Kidney (tissue), 14 donors: ENCODE results near the gene MTPN. TPM values are rescaled to one million over a fixed set of nuclear protein-coding genes. Genes with fewer than 3 reads are reported as not detected.

Source experiments
- DNase-seq, 5 donors: peaks; one replicate each; pipeline ENCODE4 v3.0.0-alpha.2; 2013 to 2020
- FAIRE-seq: peaks from 2 replicates; lab custom pipeline; 2012; peaks lifted over from hg19 to GRCh38; lab: Jason Lieb, UNC
- H3K27ac ChIP-seq, 2 donors: one replicate each; pipeline ENCODE4 v1.7.0; 2013; ENCODE audit warnings: low read depth in 2 of 2, low read length in 2 of 2, inconsistent platforms in 1 of 2
- H3K27me3 ChIP-seq: one replicate; pipeline ENCODE4 v1.7.1; 2013; ENCODE audit warnings: low read length, inconsistent platforms; ENCODE audit not compliant: control insufficient read depth, insufficient read depth
- H3K36me3 ChIP-seq, 3 donors: one replicate each; pipeline versions ENCODE4 v1.7.0 to v1.7.1; 2013; ENCODE audit warnings: low read length in 3 of 3, control low read depth in 1 of 3, inconsistent platforms in 1 of 3; ENCODE audit not compliant: insufficient read depth in 3 of 3, control insufficient read depth in 2 of 3
- H3K4me1 ChIP-seq, 3 donors: one replicate each; pipeline versions ENCODE4 v1.7.0 to v1.7.1; 2013; ENCODE audit warnings: low read length in 3 of 3, inconsistent platforms in 1 of 3, low read depth in 1 of 3; ENCODE audit not compliant: control insufficient read depth in 2 of 3, insufficient read depth in 2 of 3
- H3K4me3 ChIP-seq, 3 donors: one replicate each; pipeline versions ENCODE4 v1.7.0 to v1.8.1; 2013; ENCODE audit warnings: low read length in 3 of 3, control low read depth in 1 of 3, inconsistent platforms in 1 of 3
- H3K9ac ChIP-seq, 3 donors: one replicate each; pipeline versions ENCODE4 v1.7.0 to v1.7.1; 2013; ENCODE audit warnings: low read length in 3 of 3, control low read depth in 1 of 3, inconsistent platforms in 1 of 3
- H3K9me3 ChIP-seq, 3 donors: one replicate each; pipeline versions ENCODE4 v1.7.0 to v1.7.1; 2013; ENCODE audit warnings: low read length in 3 of 3, control low read depth in 1 of 3, inconsistent platforms in 1 of 3; ENCODE audit not compliant: control insufficient read depth in 2 of 3, insufficient read depth in 1 of 3
- intact Hi-C: fragments of 100-400 bp; cut with DNase I; formaldehyde crosslinking; loops from one replicate; pipeline ENCODE4 v1.11.1; 2022
- polyA plus RNA-seq: library from polyadenylated mRNA; stranded (reverse); fragments of 350-450 nt; fragmentation: Illumina TruSeq; extraction: RNeasy Lipid Tissue Mini Kit (QIAGEN cat#74804); gene quantifications from one replicate; pipeline ENCODE4 v1.2.3, GENCODE V29; 2014; ENCODE audit warnings: low read depth, low replicate concordance; ENCODE audit not compliant: insufficient read depth
- total RNA-seq: library from RNA; stranded (reverse); fragmentation: NEBNext Ultra II Directional; extraction: Animal tissue kit (Norgen Biotek cat#: 25700); gene quantifications from one replicate; pipeline ENCODE4 v1.2.1, GENCODE V29; 2021
- TF ChIP-seq, protein P1 (sequence below): IDR thresholded peaks from 3 replicates; pipeline ENCODE4 v1.5.1; 2012; ENCODE audit warnings: mild to moderate bottlenecking, moderate library complexity, borderline replicate concordance; ENCODE audit not compliant: insufficient read depth; ENCODE audit errors: extremely low read depth
- donor health status: control.
- donor health status: control.
- donor health status: control.
- donor health status: control.
- donor health status: control.
- donor health status: DM: yes; HTN: yes; CAD: no.
- donor health status: Normal renal cell carcinoma (clear cell type).

The MTPN gene
- total and polyA plus RNA-seq, 2 donors from 2014 or later, result 43.1 to 101 TPM

DNA sequence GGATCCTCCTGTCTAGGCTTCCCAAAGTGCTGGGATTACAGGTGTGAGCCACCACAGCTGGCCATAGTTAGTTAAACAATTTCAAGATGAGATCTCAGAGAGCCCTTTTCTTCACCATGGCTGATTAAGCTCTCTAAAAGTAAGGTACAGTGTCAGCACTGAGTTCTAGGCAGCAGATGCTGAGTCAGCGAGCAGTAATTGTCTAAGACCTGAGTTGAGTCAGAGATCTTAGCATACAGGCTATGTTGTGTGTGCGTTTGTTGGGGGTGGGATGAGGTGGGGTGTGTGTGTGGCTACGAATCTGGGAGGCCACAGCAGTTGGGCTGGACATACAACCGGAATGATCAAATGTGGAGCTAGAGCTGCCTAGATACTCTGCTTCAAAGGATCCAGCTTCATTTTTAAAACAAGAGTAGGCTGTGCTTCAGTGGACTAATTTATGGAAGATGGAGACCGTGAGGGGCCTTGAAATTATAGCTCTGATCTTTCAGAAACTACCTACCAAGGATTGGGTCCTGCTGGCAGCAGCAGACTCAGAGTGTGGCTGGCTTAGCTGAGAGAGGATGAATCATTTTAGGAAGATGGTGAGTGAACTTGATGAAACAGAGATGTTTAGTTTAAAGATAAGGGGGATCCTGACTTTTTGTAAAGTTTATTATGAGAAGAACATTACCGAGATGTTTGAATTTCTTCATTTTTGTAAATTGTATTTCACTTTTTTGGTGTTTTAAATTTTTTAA lies 17.5 kb upstream of the MTPN start:
- H3K27me3 ChIP-seq, result no peaks in the 10 kb centered on the region
- no peak overlapping the region for H3K9ac ChIP-seq
- FAIRE-seq, result no peak
- H3K4me3 ChIP-seq, result no peak overlapping the region
- TF ChIP-seq, protein P1, sequence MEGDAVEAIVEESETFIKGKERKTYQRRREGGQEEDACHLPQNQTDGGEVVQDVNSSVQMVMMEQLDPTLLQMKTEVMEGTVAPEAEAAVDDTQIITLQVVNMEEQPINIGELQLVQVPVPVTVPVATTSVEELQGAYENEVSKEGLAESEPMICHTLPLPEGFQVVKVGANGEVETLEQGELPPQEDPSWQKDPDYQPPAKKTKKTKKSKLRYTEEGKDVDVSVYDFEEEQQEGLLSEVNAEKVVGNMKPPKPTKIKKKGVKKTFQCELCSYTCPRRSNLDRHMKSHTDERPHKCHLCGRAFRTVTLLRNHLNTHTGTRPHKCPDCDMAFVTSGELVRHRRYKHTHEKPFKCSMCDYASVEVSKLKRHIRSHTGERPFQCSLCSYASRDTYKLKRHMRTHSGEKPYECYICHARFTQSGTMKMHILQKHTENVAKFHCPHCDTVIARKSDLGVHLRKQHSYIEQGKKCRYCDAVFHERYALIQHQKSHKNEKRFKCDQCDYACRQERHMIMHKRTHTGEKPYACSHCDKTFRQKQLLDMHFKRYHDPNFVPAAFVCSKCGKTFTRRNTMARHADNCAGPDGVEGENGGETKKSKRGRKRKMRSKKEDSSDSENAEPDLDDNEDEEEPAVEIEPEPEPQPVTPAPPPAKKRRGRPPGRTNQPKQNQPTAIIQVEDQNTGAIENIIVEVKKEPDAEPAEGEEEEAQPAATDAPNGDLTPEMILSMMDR, result no peak
- H3K36me3 ChIP-seq, result no peaks in the 10 kb centered on the region
- no peak overlapping the region for H3K27ac ChIP-seq
- H3K4me1 ChIP-seq, result no peaks in the 10 kb centered on the region
- no peak for DNase-seq
- intact Hi-C loops, result no loop called here
- no peaks in the 10 kb centered on the region for H3K9me3 ChIP-seq

DNA sequence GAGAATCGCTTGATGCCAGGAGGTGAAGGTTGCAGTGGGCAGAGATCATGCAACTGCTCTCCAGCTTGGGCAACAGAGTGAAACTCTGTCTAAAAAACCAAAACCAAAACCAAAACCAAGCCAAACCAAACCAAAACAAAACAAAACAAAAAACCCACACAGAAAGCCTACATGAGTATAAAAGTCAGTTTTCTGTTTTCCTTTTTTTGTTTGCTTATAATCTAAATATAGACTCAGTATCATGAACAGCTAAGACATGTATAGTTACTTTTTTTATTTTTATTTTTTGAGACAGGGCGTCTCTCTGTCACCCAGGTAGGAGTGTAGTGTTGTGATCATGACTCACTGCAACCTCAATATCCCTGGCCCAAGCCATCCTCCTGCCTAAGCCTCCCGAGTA lies 16.8 kb upstream of the MTPN start:
- Histone ChIP-seq H3K4me3 (no peak overlapping the region), H3K27ac (no peak overlapping the region), H3K27me3 (no peaks in the 10 kb centered on the region), H3K4me1 (no peaks in the 10 kb centered on the region), H3K9me3 (no peaks in the 10 kb centered on the region), H3K9ac (no peak overlapping the region), H3K36me3 (no peaks in the 10 kb centered on the region)
- FAIRE-seq, result no peak
- TF ChIP-seq, protein P1, result no peak
- DNase-seq, result no peak
- intact Hi-C loops, result no loop called here

DNA sequence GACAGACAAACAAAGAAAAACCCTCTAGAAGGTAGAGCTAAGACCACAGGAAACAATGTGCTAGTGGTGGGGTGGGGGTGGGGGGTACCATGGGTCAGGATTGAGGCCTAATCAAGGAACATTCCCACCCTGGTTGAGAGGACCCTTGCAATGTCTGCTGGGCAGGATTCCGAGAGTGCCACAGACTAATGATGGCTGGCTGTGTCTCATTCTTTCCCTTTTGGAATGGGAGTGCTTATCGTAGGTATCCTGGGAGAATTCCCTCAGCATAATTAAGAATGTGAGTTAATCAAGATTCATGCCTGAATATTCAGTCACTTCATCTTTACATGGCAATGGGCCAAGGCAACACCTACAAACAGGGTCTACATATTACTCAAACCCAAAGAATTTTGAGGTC lies 14.7 kb upstream of the MTPN start:
- Histone ChIP-seq H3K27ac (no peak overlapping the region), H3K27me3 (no peaks in the 10 kb centered on the region), H3K9ac (no peak overlapping the region), H3K4me1 (no peaks in the 10 kb centered on the region), H3K9me3 (no peaks in the 10 kb centered on the region), H3K4me3 (no peak overlapping the region), H3K36me3 (no peaks in the 10 kb centered on the region)
- TF ChIP-seq, protein P1, result no peak
- no peak for FAIRE-seq
- DNase-seq, result no peak
- intact Hi-C loops, result no loop called here
